Measurements from ENCODE around the gene GRID1.

GRID1 gene

DNA sequence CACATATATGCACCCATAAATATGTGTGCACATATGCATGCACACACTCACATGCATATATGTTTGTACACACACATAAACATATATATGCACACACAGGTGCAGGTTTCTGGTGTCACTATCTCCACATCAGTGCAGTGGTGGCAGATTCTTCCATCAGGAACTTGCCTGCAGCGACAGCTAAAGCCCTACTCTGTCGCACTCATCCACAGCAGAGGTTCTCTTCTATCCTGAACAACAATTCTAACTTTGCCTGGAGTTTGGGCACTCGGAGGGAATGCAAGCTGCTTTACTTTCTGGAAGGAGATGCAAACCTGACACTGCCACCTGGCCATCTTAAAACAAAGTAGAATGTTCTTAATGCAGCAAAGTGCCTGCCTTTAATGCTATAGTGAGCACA lies 745.8 kb downstream of the GRID1 start:
- DNase-seq (ENCODE audit: low read depth, low spot score), result no peak

DNA sequence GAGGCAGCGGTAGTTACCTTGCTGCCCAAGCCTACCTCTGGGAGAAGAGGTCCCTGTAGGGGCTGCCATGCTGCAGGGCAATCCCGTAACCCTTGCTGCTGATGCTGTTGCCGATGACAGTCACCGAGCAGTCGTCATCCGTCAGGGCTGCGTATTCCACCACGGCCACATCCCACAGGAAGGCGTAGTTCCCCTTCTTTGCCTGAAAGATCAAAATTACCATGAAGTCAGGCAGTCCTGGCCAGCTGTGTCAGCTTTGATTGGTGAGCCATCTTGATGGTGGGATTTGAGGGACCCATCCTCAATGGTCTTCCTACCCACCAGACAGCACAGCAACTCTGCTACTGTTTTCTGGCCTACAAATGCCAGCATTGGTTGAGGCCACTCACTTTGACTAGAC lies 746.8 kb downstream of the GRID1 start:
- DNase-seq (ENCODE audit: low read depth, low spot score), result no peak

DNA sequence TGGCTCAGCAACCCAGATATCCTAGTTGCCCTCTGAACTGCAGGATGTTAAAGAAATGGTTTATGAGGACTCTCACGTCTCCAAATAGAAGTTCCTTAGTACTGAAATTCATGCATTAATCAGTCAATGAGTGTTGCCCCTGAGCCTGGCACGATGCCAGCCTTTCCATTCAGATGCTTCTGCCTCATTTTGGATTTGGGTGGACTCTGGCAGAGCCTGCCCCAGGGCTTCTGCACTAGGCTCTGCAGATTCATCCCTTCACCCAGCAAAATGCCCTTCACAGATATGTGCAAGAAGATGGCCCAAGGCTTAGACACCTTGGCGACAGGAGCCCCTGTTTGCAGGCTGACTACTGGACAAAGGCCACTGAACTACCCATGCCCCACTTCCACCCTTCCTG lies 747.8 kb downstream of the GRID1 start:
- DNase-seq (ENCODE audit: low read depth, low spot score), result no peak

DNA sequence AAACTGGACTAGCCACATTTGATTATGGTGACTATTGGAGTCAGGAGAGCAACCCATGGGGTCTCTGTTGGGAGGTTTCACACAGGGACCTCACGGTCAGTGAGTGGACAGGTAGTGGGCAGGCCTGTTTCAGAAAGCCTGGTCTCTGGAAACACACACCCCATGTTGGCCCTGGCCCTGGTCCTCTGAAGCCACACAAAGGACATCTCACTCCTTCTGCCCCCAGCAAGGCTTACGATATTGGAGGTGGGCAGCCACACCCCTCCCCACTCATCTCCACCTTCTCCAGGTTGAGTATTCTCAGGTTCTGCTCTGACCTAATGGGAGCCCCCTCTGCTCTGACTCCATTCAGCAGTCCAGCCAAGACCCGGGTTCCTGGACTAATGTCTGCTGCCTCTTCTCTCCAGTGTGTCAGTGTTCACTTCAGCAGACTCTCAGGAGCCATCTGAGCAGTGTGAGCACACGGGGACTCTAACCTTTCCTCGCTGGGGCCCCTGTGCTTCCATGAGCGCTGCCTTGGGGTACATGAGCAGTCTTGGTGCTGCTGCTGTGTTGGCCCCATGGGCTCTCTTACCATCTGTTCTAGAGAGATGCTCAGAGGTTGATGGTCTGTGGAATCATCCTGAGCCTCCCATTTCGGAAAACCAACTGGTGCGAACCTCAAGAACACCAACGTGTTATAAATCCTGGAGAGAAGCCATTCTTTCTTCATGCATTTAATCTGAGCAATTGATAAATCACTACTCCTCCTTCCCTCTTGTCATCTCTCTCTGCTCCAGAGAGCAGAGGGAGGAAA lies 748.6 kb downstream of the GRID1 start:
- no peak for DNase-seq (ENCODE audit: low read depth, low spot score)

DNA sequence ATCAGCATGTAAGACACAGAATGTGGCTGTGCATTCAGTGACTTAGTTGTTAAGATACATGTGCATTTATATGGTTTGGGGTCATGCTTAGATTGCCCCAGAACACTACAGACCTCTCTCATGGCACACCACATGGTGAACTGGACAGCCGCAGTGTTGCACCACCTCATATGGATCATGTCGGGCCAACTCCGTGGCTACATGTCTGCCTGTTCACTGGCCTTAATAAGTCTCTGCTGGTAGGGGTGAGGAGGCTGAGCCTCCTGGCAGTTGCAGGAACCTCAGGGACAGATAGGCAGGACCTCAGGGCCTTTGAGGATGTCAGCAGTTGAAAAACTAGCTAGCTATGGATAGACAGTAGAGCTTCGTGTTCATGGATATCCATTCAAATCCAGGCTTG lies 751.0 kb downstream of the GRID1 start:
- no peak for DNase-seq (ENCODE audit: low read depth, low spot score)

DNA sequence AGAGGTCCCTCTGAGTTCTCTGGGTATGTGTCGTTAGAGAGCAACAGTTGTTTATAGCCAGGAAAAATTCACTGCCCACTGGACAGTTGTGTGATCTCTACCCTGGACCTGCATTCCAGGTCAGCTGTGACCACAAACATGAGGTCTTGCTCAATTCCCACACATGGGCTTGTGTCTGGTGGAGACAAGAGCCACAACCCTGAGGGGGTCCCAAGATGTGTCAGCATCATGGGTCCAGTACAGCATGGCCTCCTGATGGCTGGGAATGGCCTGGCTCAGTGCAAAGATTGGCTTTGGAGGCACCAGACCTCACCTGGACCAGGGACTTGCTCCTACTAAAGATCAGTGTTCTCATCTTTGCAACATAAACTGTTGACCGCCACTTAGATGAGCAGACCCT lies 751.6 kb downstream of the GRID1 start:
- DNase-seq (ENCODE audit: low read depth, low spot score), result no peak

DNA sequence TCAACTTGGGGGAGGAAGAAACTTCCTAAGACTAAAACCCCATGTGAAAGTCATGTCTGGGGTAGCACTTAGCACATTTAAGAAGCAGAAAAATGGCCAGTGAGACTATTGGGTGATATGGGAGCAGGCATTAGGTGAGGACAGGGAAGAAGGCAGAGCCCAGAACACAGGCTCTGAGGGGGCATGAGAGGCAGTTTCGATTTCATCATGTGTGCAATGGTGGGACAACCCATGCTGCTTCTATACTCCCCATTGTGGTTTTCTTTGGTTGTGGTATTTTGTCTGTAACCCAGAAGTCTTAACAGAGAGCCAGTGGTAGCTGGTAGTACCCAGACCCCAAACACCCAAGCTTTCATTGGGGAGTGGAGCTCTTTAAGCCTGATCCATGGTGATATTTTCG lies 752.0 kb downstream of the GRID1 start:
- no peak for DNase-seq (ENCODE audit: low read depth, low spot score)

DNA sequence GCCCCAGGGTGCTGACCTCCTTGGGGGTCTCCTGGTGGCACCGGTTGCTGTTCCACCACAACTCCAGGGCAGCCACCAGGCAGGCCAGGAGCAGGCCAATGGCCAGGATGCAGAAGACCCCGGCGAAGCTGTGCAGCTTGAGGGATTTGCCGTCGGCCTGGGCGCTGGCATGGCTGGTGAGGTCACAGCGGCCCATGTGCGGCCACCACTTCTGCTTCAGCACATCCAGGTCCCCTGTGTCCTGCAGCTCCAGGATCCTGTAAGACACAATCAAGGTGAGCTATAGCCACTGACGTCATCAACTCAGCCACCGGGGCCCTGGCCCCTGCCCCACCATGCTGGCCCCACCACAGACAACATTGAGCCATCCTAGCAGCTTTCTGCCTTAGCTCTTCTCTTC lies 753.2 kb downstream of the GRID1 start:
- DNase-seq (ENCODE audit: low read depth, low spot score), result no peak

DNA sequence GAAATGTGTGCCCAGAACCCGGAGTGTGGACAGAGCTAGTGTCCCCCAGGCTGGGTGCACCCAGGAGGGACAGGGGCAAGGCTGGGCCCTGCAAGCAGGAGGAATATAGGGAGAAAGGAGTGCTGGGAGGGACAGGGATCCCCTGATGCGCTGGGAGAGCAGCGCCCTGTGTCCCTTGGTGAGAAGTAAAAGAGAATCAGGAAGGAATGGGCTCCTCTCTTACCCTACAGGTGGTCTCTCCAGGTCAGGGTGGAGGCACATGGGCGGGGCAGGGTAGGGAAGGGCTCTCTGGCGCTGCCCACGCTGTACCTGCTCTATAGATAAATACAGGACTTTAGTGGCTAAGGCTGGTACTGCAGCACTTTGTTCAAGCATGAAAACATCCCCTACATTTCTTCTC lies 753.8 kb downstream of the GRID1 start:
- DNase-seq (ENCODE audit: low read depth, low spot score), result no peak

DNA sequence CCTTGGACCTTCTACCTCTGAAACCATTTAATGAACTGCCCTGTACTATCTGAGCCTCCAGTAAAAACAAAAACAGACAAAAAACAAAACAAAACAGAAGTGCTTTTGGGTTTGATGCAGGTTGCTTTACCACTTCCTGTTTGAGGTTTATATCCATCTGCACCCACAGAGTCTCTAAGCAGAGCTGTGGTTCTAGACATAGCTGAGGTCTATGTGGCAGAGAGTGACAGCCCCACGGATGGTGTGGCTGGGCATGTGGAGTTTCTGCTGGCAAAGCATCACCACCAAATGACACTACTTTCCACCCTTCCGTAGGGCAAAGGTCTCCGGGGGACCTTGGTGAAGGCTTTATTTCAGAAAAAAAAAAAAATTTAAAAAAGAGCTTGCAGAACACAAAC lies 754.2 kb downstream of the GRID1 start:
- DNase-seq (ENCODE audit: low read depth, low spot score), result no peak

DNA sequence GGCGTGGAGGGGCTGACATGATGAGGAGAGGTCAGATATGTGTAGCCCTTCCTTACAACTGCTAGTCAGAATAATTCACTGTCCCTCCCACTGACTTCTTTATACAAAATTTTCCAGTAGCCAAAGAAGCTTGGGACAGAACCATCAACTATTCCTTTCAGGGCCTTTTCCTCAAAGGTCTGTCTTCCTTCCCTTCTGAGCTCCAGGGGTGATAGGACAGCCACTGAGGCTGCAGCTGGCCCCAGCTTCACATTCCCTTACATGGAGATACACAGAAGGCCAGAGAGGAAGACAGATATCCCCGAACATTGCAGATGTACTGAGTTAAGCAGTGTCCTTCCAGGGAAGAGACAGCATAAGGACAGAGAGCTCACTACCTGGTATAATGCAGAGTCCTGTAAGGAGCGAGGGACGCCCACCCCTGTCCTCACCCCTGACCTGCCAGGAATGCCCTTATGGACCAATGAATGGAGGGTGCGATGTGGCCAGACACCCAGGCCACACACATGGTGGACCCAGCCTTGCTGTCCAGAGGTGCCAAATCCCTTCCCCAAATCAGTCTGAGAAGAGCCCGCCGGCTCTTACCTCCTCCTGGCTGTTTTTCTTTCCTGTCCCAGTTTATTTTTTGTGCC lies 754.7 kb downstream of the GRID1 start:
- DNase-seq (ENCODE audit: low read depth, low spot score), result no peak

DNA sequence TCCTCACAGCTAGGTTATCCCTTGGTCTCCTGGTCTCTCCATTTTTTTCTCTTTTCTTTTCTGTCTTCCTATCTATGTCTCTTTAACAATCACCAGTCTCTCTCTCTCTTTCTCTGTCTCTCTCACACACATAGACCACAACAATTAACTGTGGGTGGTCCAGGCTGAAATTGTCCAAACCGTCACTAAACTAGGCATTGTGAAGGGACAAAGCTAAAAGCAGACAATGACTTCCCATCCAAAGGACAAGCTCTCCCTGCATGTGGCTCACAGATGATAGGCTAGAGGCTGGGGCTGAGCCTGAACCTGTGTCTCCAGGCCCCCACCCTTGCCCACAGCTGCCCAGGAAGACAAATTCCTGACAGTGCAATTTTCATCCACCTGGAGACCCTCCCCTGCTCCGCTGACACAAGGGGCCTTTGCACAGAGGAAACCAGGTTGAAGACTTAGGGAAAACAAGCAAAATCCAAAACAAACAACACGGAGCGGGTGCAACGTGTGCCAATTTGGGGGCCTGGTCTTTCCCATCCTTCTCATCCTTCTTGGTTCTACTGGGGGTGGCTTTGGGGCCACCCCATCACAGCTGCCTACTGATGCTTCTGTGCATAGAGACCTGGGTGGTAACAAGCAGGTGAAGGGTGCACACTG lies 755.4 kb downstream of the GRID1 start:
- no peak for DNase-seq (ENCODE audit: low read depth, low spot score)

DNA sequence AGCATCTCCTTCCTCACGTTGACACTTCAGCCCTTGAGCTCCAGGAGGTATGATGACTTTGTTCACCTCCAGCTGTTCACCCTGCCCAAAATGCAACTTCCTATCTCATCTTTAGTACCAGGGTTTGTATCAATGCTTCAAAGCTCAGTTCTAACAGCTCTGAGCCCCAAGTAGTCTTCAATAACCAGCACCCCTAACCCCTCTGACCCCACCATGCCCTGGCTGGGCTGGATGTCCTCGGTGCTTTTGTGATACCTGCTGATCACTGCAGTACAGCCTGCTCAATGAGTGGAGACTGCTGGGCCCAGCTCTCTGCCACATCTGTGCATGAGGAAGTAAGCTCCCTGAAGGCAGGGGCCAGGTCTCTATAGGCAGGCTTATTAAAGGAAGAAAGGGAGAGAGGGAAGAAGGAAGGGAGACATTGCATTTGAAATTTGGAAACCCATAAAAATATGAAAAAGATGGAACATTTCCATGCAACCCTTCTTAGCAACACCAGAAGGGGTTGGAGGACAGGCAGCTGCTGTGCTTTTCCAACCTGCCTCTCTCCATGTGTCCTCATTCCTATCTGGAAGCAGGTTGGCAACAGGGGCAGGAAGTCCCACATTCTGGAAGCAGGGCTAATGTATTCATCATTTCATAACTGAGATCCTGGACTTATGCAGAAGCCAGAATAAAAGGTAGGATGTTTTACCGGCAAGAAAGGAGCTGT lies 756.1 kb downstream of the GRID1 start:
- no peak for DNase-seq (ENCODE audit: low read depth, low spot score)

DNA sequence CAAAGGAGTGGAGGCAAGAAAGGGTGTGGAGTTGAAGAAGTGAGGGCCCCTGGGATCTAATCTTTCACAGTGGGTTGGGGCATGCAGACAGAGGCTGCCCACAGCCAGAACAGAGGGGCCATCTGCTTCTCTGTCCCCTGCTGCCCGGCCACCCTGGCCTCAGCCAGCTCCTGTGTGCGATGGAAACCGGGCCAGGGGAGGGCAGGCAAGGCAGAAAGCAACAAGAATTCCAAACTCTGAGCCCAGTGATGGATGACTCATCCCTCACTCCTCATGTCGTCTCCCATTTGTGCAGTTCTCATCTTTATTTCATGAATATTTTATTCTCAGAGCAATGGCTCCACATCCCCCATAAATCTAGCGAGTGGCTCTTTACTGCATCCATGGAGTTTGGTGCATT lies 757.1 kb downstream of the GRID1 start:
- DNase-seq (ENCODE audit: low read depth, low spot score), result no peak

DNA sequence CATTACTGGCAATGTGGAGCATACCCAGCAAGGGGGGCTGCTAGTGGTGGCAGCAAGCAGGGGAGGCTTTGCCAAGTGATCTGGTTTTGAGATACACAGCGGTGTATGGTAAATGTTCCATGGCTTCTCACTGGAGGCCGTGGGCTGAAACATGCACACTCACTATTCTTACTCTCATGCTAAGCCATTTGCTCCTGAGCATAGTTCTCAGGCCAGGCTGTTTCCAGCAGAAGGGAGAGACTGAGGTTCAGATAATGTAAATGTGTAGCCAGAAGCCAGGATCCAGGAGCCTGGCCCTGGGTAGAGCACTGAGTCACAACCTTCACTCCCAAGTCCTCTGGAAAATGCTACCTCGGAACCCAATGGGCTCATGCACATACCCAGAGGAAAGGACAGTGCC lies 757.9 kb downstream of the GRID1 start:
- no peak for DNase-seq (ENCODE audit: low read depth, low spot score)

DNA sequence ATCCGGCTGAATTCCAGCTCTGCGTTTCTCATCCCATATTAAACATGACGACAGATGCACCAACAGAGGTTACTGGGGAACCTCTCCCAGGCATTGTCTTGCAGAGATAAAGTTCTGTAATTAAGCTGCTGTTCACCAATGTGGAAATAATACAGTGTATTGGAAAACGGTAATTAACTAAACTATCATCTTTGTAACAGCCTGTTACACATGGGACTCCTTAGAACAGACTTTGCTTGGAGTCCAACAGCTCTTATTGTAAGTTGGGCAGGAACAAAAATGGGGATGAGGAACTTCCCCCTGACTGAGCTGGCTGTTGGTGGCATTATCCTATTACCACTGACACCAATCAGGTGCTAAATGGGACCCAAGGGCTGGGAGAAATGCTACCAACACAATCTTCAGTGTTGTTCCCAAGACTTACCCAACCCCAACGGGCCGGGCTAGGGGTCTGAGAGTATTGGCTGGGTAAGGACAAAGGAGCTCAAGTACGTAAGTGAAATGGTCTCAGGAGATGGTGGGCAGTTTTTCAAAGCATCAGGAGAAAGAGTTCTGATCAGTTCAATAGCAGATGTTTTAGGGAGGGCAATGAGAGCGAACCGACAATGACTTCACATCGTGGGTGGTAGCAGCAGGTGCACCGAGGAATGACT lies 759.4 kb downstream of the GRID1 start:
- no peak for DNase-seq (ENCODE audit: low read depth, low spot score)

DNA sequence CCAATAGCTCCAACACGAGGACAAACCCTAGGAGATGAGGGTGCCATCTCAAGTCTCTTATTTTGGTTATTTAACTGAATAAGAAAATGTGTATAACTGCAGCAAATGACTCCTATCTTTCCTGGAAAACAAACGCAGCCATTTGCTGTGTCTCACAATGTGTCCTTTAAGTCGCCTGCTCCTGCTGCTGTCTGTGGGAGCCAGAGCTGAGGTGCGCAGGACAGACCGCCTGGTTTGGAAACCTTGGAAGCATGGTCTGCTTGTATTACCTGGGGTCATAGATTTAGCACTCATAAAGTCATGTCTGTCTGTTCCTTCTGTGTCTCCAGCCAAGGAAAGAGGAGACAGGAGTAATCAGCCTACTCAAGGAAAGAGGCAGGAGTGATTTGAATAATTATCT lies 760.2 kb downstream of the GRID1 start:
- DNase-seq (ENCODE audit: low read depth, low spot score), result no peak

DNA sequence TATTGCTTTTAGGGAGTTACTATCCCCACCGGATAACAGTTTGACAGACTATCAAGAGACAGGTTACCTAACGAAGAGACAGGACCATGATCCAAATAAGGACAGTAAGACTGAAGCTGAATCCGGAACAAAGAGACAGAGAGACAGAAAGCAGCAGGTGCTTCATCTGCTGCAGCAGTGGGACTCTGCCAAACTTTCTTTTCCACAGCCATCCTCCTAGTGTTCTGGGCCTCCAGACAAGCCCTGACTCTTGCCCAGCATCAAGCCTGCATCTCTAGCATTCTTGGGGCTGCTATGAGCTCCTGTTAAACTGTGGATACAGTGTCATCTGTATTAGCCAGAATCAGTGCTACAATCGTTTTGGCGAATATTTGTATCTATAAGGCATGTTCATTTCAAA lies 761.7 kb downstream of the GRID1 start:
- DNase-seq (ENCODE audit: low read depth, low spot score), result no peak

DNA sequence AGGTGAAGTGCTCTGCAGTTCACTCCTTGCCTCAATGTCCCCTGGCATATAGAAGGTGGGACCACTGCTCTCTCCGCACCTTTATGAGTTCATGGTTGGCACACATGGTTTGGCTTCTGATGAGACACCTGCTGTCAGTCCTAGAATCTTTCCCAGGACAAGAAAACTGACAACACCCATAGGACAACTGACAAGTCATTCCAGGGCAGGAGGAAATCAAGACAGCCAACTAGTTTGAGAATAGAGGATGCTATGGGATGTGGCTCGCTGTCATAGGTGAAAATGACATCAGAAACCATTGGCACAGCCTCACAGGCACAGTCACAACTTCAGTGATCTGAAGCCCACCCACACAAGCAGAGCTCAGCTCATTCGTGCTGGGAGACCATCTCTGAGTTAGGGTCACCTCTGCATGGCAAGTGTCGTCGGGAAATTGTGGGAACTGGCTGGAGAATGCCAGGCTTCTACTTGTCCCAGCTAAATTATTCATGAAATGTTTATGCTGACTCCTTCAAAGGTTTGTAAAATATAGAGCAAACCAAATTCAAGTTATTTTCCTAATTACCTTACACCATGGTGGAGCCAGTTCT lies 762.4 kb downstream of the GRID1 start:
- DNase-seq (ENCODE audit: low read depth, low spot score), result no peak

DNA sequence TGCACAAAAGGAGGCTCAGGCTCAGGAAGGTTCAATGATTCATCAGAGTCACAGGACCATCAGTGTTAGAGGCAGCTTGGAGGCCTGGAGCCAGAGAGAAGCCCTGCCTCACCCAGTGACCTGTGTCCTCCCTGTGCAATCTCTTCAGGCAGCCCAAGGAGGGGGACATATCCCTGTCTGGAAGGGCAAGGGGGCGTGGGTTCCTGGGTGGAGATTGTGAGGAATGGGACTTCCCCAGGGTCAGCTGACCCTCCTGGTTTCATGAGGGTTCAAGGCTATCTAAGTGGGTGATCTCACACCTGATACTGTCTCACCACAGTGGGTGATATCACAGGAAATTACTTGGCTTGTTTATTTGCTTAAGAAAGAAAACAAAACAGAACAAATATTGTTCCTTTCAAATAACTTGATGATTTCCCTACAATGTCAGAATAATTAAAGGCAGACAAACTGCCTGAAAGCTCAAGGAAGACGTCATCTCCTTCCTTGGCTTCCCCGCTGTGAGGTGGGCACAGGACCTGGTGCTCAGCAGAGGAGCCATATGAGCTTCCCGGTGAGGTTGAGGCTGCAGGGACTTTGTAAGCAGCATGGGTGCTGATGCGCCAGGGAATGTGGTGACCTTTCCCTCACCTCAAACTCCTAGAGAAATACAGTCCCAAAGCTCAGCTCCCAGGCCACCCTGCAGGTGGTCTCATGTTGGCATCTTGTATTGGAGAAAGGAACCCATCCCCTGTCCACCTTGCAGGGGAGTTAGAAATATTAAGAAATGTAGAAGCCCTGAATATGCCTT lies 763.2 kb downstream of the GRID1 start:
- no peak for DNase-seq (ENCODE audit: low read depth, low spot score)

DNA sequence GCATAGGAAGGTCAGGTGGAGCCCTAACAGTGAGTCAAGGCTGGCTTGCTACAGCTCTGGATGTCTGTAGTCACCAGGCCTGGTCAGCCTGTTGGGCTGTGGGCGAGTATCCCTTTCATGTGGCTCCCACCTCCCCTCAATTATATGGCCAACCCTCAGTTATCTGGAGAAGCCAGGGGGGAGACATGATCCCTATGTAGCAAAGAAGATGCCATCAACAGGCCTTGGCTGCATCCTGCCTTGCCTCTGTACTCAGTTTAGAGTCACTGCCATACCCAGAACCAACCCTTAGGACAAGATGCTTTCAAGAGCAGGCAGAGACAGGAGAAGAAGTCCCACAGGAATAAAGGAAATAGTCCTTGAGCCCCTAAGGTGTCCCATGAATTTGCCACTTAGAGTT lies 763.9 kb downstream of the GRID1 start:
- DNase-seq (ENCODE audit: low read depth, low spot score), result no peak
